Liver (tissue), 9 donors: Measurements from ENCODE around the gene RELN. TPM values are rescaled to one million over a fixed set of nuclear protein-coding genes. Genes with fewer than 3 reads are reported as not detected.

ENCODE experiments used
- DNase-seq: peaks from one replicate; pipeline ENCODE4 v3.0.0-alpha.2; 2017; ENCODE audit warnings: low spot score
- H3K27ac ChIP-seq, 2 donors: one replicate each; pipeline ENCODE4 v1.7.0; 2013; ENCODE audit warnings: inconsistent platforms in 2 of 2, low read length in 2 of 2, control low read depth in 1 of 2, low read depth in 1 of 2, mild to moderate bottlenecking in 1 of 2
- H3K27me3 ChIP-seq, 4 donors: one replicate each; pipeline versions ENCODE4 v1.6.1 to v1.7.0; 2013; ENCODE audit warnings: low read length in 3 of 4, inconsistent platforms in 1 of 4, mild to moderate bottlenecking in 1 of 4, moderate library complexity in 1 of 4; ENCODE audit not compliant: control insufficient read depth in 4 of 4, insufficient read depth in 4 of 4
- H3K36me3 ChIP-seq, 4 donors: one replicate each; pipeline versions ENCODE4 v1.6.1 to v1.7.0; 2013; ENCODE audit warnings: low read length in 3 of 4, mild to moderate bottlenecking in 3 of 4, low read depth in 1 of 4, moderate library complexity in 1 of 4; ENCODE audit not compliant: control insufficient read depth in 4 of 4, insufficient read depth in 3 of 4
- H3K4me1 ChIP-seq, 4 donors: one replicate each; pipeline versions ENCODE4 v1.6.1 to v1.7.0; 2013; ENCODE audit warnings: low read length in 3 of 4, mild to moderate bottlenecking in 3 of 4, moderate library complexity in 1 of 4; ENCODE audit not compliant: control insufficient read depth in 4 of 4, insufficient read depth in 4 of 4
- H3K4me3 ChIP-seq, 3 donors: one replicate each; pipeline versions ENCODE4 v1.6.1 to v1.7.0; 2013; ENCODE audit warnings: low read length in 3 of 3, control low read depth in 1 of 3, low read depth in 1 of 3, mild to moderate bottlenecking in 1 of 3
- H3K9ac ChIP-seq, 2 donors: one replicate each; pipeline ENCODE4 v1.7.0; 2013; ENCODE audit warnings: low read length in 2 of 2, mild to moderate bottlenecking in 2 of 2, moderate library complexity in 2 of 2, control low read depth in 1 of 2, low read depth in 1 of 2
- H3K9me3 ChIP-seq, 4 donors: one replicate each; pipeline versions ENCODE4 v1.6.1 to v1.7.0; 2013; ENCODE audit warnings: low read length in 3 of 4; ENCODE audit not compliant: control insufficient read depth in 4 of 4
- ATF3 ChIP-seq: IDR thresholded peaks from 2 replicates; pipeline ENCODE4 v1.6.1; 2016; ENCODE audit warnings: antibody characterized with exemption
- CTCF ChIP-seq: fragments of 150-350 bp; IDR thresholded peaks from 2 replicates; pipeline ENCODE4 v1.5.1; 2017; ENCODE audit warnings: improper control_type of control experiment, low read depth, low read length; ENCODE audit not compliant: missing input control
- FOXA1 ChIP-seq: IDR thresholded peaks from 2 replicates; pipeline ENCODE4 v1.6.1; 2016; ENCODE audit warnings: antibody characterized with exemption
- FOXA2 ChIP-seq: IDR thresholded peaks from 2 replicates; pipeline ENCODE4 v1.6.1; 2016; ENCODE audit warnings: antibody characterized with exemption
- GABPA ChIP-seq, 2 donors: IDR thresholded peaks in 1 of 2; conservative IDR thresholded peaks in 1 of 2; 2 replicates each; pipeline ENCODE4 v1.6.1; 2016; ENCODE audit warnings: antibody characterized with exemption in 2 of 2, mild to moderate bottlenecking in 1 of 2, moderate library complexity in 1 of 2
- HNF4A ChIP-seq, 2 donors: conservative IDR thresholded peaks; 2 replicates each; pipeline ENCODE4 v1.6.1; 2016; ENCODE audit warnings: antibody characterized with exemption in 2 of 2, mild to moderate bottlenecking in 2 of 2
- HNF4G ChIP-seq: IDR thresholded peaks from 2 replicates; pipeline ENCODE4 v1.6.1; 2016; ENCODE audit warnings: antibody characterized with exemption
- JUND ChIP-seq, 2 donors: IDR thresholded peaks; 2 replicates each; pipeline ENCODE4 v1.6.1; 2016; ENCODE audit warnings: antibody characterized with exemption in 2 of 2
- MAX ChIP-seq: IDR thresholded peaks from 2 replicates; pipeline ENCODE4 v1.6.1; 2016; ENCODE audit warnings: antibody characterized with exemption
- NR2F2 ChIP-seq: IDR thresholded peaks from 2 replicates; pipeline ENCODE4 v1.6.1; 2016; ENCODE audit warnings: antibody characterized with exemption
- REST ChIP-seq: IDR thresholded peaks from 2 replicates; pipeline ENCODE4 v1.6.1; 2016; ENCODE audit warnings: antibody characterized with exemption, mild to moderate bottlenecking
- SP1 ChIP-seq: IDR thresholded peaks from 2 replicates; pipeline ENCODE4 v1.6.1; 2018; ENCODE audit warnings: antibody characterized with exemption, mild to moderate bottlenecking
- TAF1 ChIP-seq: conservative IDR thresholded peaks from 2 replicates; pipeline ENCODE4 v1.6.1; 2016; ENCODE audit warnings: antibody characterized with exemption, mild to moderate bottlenecking
- YY1 ChIP-seq: IDR thresholded peaks from 2 replicates; pipeline ENCODE4 v1.6.1; 2016; ENCODE audit warnings: antibody characterized with exemption, mild to moderate bottlenecking
- ZBTB33 ChIP-seq: IDR thresholded peaks from 2 replicates; pipeline ENCODE4 v1.6.1; 2016; ENCODE audit warnings: antibody characterized with exemption
- WGBS: extraction: QIAGEN DNeasy Blood & Tissue Kit; methylation state at CpG from one replicate; pipeline ENCODE4 v1.1.7; 2013; 5-methylcytosine and 5-hydroxymethylcytosine counted together
- polyA plus RNA-seq, 2 donors: library from polyadenylated mRNA; stranded (reverse) in 1 of 2; unstranded in 1 of 2; fragments of 200-250 nt in 1 of 2; fragments of >200 nt in 1 of 2; fragmentation: Nextera tagmentation in 1 of 2; extraction: Ambion mirVana in 1 of 2; gene quantifications; one replicate each; pipeline versions ENCODE4 v1.2.1 to v1.2.3, GENCODE V29; 2013 to 2015
- total RNA-seq, 2 donors: library from RNA; depleted of rRNA; stranded (reverse); fragments of >200 nt; gene quantifications; one replicate each; pipeline ENCODE4 v1.2.3, GENCODE V29; 2014
- donor health status: healthy.
- donor health status: healthy.
- donor health status: healthy.
- donor health status: healthy.
- donor health status: healthy.

RELN gene
- total and polyA plus RNA-seq, 4 donors = 10.0 to 69.8 (median 28.4) TPM

- no peaks in the 10 kb centered on the region for H3K27me3 ChIP-seq
- H3K4me3 ChIP-seq = no peak overlapping the region
- H3K27ac ChIP-seq = no peak overlapping the region
- H3K9me3 ChIP-seq = no peaks in the 10 kb centered on the region
- WGBS = 92% methylated on average over 2 of the region's 2 CpGs
- TF ChIP-seq FOXA2 (no peak), JUND (IDR thresholded peaks at IDR 0.05) (no peak), HNF4A (conservative IDR thresholded peaks at IDR 0.05) (no peak), GABPA (IDR thresholded peaks at IDR 0.05 in 1 of 2, conservative IDR thresholded peaks at IDR 0.05 in 1 of 2) (no peak), REST (no peak), ATF3 (no peak), CTCF (no peak), YY1 (no peak), FOXA1 (no peak), NR2F2 (no peak), TAF1 (no peak), MAX (no peak), HNF4G (no peak)
- H3K4me1 ChIP-seq = no peaks in the 10 kb centered on the region
- H3K9ac ChIP-seq = no peak overlapping the region
- DNase-seq = no peak
- no peaks in the 10 kb centered on the region for H3K36me3 ChIP-seq
Observed at GRCh38 chr7:103771294-103771693, 218.2 kb downstream of the RELN start.

GRCh38 chr7:103766660-103767059 lies 222.8 kb downstream of the RELN start:
- DNase-seq = no peak
- 58% methylated on average over 5 of the region's 5 CpGs for WGBS
- Histone ChIP-seq H3K27ac (no peak overlapping the region), H3K27me3 (no peaks in the 10 kb centered on the region), H3K9ac (no peak overlapping the region), H3K36me3 (no peaks in the 10 kb centered on the region), H3K4me1 (no peaks in the 10 kb centered on the region), H3K4me3 (no peak overlapping the region), H3K9me3 (no peaks in the 10 kb centered on the region)
- TF ChIP-seq SP1 = no peak
- TF ChIP-seq NR2F2 = no peak
- no peak for TF ChIP-seq FOXA1
- no peak for TF ChIP-seq YY1
- no peak for TF ChIP-seq REST
- no peak for TF ChIP-seq CTCF
- no peak for TF ChIP-seq ZBTB33
- TF ChIP-seq FOXA2 = no peak
